Nephron progenitor cell (in vitro differentiated cells): ENCODE results near the gene SPAG7.

ENCODE experiments used
- DNase-seq: peaks from one replicate; pipeline ENCODE4 v3.0.0; 2021
- H3K27ac Mint-ChIP-seq: 2 replicates; pipeline ENCODE4 v1.8.0; 2021; ENCODE audit warnings: mild to moderate bottlenecking, moderate library complexity, mixed read lengths
- H3K27me3 Mint-ChIP-seq: 2 replicates; pipeline ENCODE4 v1.8.0; 2021; ENCODE audit warnings: mild to moderate bottlenecking, low read depth, mixed read lengths; ENCODE audit not compliant: poor library complexity
- H3K36me3 Mint-ChIP-seq: 2 replicates; pipeline ENCODE4 v1.8.0; 2021; ENCODE audit warnings: low read depth, mixed read lengths
- H3K4me1 Mint-ChIP-seq: 2 replicates; pipeline ENCODE4 v1.8.0; 2021; ENCODE audit warnings: mixed read lengths
- H3K4me3 Mint-ChIP-seq: 2 replicates; pipeline ENCODE4 v1.8.0; 2021; ENCODE audit warnings: mild to moderate bottlenecking, moderate library complexity, mixed read lengths
- H3K9me3 Mint-ChIP-seq: 2 replicates; pipeline ENCODE4 v1.8.0; 2021; ENCODE audit warnings: mild to moderate bottlenecking, moderate library complexity, mixed read lengths
- CTCF ChIP-seq: fragments of 200-600 bp; sonication (generic); IDR thresholded peaks from 2 replicates; pipeline ENCODE4 v1.5.0; 2021; ENCODE audit warnings: antibody characterized with exemption

The SPAG7 gene

GRCh38 chr17:4950075-4950745 is 17.4 kb downstream of the SPAG7 start:
- peak; percentile 65 for DNase-seq
- peak overlapping the region; percentile 85 for H3K4me3 Mint-ChIP-seq
- no peaks in the 10 kb centered on the region for H3K9me3 Mint-ChIP-seq
- TF ChIP-seq CTCF = no peak
- peak overlapping the region; percentile 94 for H3K27ac Mint-ChIP-seq
- H3K27me3 Mint-ChIP-seq = peaks cover 5% of the 10 kb centered on the region
- H3K36me3 Mint-ChIP-seq = peaks cover 29% of the 10 kb centered on the region
- peaks cover 60% of the 10 kb centered on the region for H3K4me1 Mint-ChIP-seq

- Mint-ChIP-seq H3K4me1 (peaks cover 62% of the 10 kb centered on the region), H3K4me3 (peak overlapping the region; percentile 74), H3K27ac (peak overlapping the region; percentile 79), H3K27me3 (peaks cover 4% of the 10 kb centered on the region), H3K9me3 (no peaks in the 10 kb centered on the region), H3K36me3 (peaks cover 24% of the 10 kb centered on the region)
- TF ChIP-seq CTCF = no peak
- DNase-seq = peak; percentile 75
These were observed 18.1 kb downstream of the SPAG7 start for GRCh38 chr17:4949321-4950074.

- peak; percentile 81 for DNase-seq
- Mint-ChIP-seq H3K27ac (peak overlapping the region; percentile 99), H3K4me3 (peak overlapping the region; percentile 99), H3K9me3 (no peaks in the 10 kb centered on the region), H3K36me3 (peaks cover 18% of the 10 kb centered on the region), H3K4me1 (peaks cover 59% of the 10 kb centered on the region), H3K27me3 (peaks cover 3% of the 10 kb centered on the region)
- TF ChIP-seq CTCF = no peak
These were observed 18.7 kb downstream of the SPAG7 start for GRCh38 chr17:4948931-4949320.

GRCh38 chr17:4948166-4948930 is 19.3 kb downstream of the SPAG7 start, which contains the start of gene PFN1:
PFN1 (minus strand) TSS chr17:4948530; CDS start chr17:4948394, 136 bp downstream.
- Mint-ChIP-seq H3K36me3 (peaks cover 15% of the 10 kb centered on the region), H3K27me3 (peaks cover 3% of the 10 kb centered on the region), H3K9me3 (no peaks in the 10 kb centered on the region), H3K4me1 (peaks cover 53% of the 10 kb centered on the region), H3K27ac (peak within 1 kb of the TSS; percentile 99), H3K4me3 (peak within 1 kb of the TSS; percentile 99)
- TF ChIP-seq CTCF = no peak
- peak; percentile 82 for DNase-seq

- DNase-seq = peak; percentile 58
- H3K9me3 Mint-ChIP-seq = no peaks in the 10 kb centered on the region
- no peak for TF ChIP-seq CTCF
- H3K4me1 Mint-ChIP-seq = peaks cover 45% of the 10 kb centered on the region
- peaks cover 3% of the 10 kb centered on the region for H3K27me3 Mint-ChIP-seq
- peaks cover 22% of the 10 kb centered on the region for H3K36me3 Mint-ChIP-seq
- peak overlapping the region; percentile 95 for H3K27ac Mint-ChIP-seq
- H3K4me3 Mint-ChIP-seq = peak overlapping the region; percentile 99
These were observed 20.0 kb downstream of the SPAG7 start for GRCh38 chr17:4947411-4948165.
